NK-92 (cell line): Measurements from ENCODE around the gene SLC37A1.

Experiments used
- DNase-seq: peaks from one replicate; lab custom pipeline; 2025; ENCODE audit not compliant: unreplicated experiment; lab: John Stamatoyannopoulos, UW

Gene SLC37A1

GRCh38 chr21:42558846-42559245 lies 45.2 kb downstream of the SLC37A1 start:
- DNase-seq: no peak

GRCh38 chr21:42559326-42559725 lies 45.7 kb downstream of the SLC37A1 start:
- DNase-seq: no peak

- DNase-seq: no peak
Observed at GRCh38 chr21:42560517-42561179, 47.0 kb downstream of the SLC37A1 start.

GRCh38 chr21:42561762-42562650 lies 48.4 kb downstream of the SLC37A1 start:
- no peak for DNase-seq

- DNase-seq: no peak
Observed at GRCh38 chr21:42562816-42563215, 49.2 kb downstream of the SLC37A1 start.

- no peak for DNase-seq
Observed at GRCh38 chr21:42563261-42563660, 49.6 kb downstream of the SLC37A1 start.

GRCh38 chr21:42563686-42564085 lies 50.0 kb downstream of the SLC37A1 start:
- no peak for DNase-seq

- no peak for DNase-seq
Observed at GRCh38 chr21:42564561-42564971, 50.9 kb downstream of the SLC37A1 start.

- no peak for DNase-seq
Observed at GRCh38 chr21:42565206-42565810, 51.7 kb downstream of the SLC37A1 start.

GRCh38 chr21:42565886-42566523 lies 52.4 kb downstream of the SLC37A1 start:
- DNase-seq: no peak

GRCh38 chr21:42566524-42567213 lies 53.0 kb downstream of the SLC37A1 start:
- no peak for DNase-seq

- no peak for DNase-seq
Observed at GRCh38 chr21:42567214-42567555, 53.5 kb downstream of the SLC37A1 start.

- no peak for DNase-seq
Observed at GRCh38 chr21:42567861-42568260, 54.2 kb downstream of the SLC37A1 start.

GRCh38 chr21:42568376-42568775 lies 54.7 kb downstream of the SLC37A1 start:
- no peak for DNase-seq

- no peak for DNase-seq
Observed at GRCh38 chr21:42568866-42569731, 55.4 kb downstream of the SLC37A1 start.

- no peak for DNase-seq
Observed at GRCh38 chr21:42569732-42570301, 56.2 kb downstream of the SLC37A1 start.

GRCh38 chr21:42570362-42570761 lies 56.7 kb downstream of the SLC37A1 start:
- DNase-seq: no peak

- no peak for DNase-seq
Observed at GRCh38 chr21:42570841-42571387, 57.3 kb downstream of the SLC37A1 start.

- no peak for DNase-seq
Observed at GRCh38 chr21:42571391-42572150, 57.9 kb downstream of the SLC37A1 start.
